HL-60 (cell line): Measurements from ENCODE around the gene CYB5B.
A peak's percentile ranks its signal among the peaks of the same experiment; 100 is the strongest.

Experiments used
- DNase-seq, 2 experiments: peaks; one replicate each; pipeline ENCODE4 v3.0.0-alpha.2; 2010 to 2020; ENCODE audit warnings: low read depth in 1 of 2, low spot score in 1 of 2
- H3K27ac ChIP-seq: fragments of 250-450 bp; sonication (Bioruptor Pico); replicated peaks from 2 replicates; pipeline ENCODE4 v1.5.1; 2020; ENCODE audit warnings: mild to moderate bottlenecking, moderate library complexity
- H3K27me3 ChIP-seq: fragments of 250-450 bp; sonication (Bioruptor Pico); 2 replicates; pipeline ENCODE4 v1.5.1; 2021; ENCODE audit warnings: mild to moderate bottlenecking, moderate library complexity; ENCODE audit not compliant: insufficient read depth, poor library complexity, severe bottlenecking
- H3K4me3 ChIP-seq: replicated peaks from 2 replicates; pipeline ENCODE4 v1.5.1; 2011; ENCODE audit warnings: mild to moderate bottlenecking, control low read depth, low read length; ENCODE audit not compliant: insufficient read depth
- CTCF ChIP-seq: IDR thresholded peaks from one replicate; pipeline ENCODE4 v1.5.1; 2011; ENCODE audit warnings: low read length, control low read depth, inconsistent platforms; ENCODE audit not compliant: insufficient read depth
- GABPA ChIP-seq: IDR thresholded peaks from 2 replicates; pipeline ENCODE4 v1.6.1; 2012; ENCODE audit warnings: low read depth
- POLR2AphosphoS5 ChIP-seq: IDR thresholded peaks from 2 replicates; pipeline ENCODE4 v1.6.1; 2012; ENCODE audit warnings: low read depth
- REST ChIP-seq: IDR thresholded peaks from 2 replicates; pipeline ENCODE4 v1.6.1; 2012; ENCODE audit warnings: low read depth; ENCODE audit not compliant: insufficient replicate concordance
- SPI1 ChIP-seq: IDR thresholded peaks from 2 replicates; pipeline ENCODE4 v1.6.1; 2012; ENCODE audit warnings: low read depth, mild to moderate bottlenecking, borderline replicate concordance

The CYB5B gene

DNA sequence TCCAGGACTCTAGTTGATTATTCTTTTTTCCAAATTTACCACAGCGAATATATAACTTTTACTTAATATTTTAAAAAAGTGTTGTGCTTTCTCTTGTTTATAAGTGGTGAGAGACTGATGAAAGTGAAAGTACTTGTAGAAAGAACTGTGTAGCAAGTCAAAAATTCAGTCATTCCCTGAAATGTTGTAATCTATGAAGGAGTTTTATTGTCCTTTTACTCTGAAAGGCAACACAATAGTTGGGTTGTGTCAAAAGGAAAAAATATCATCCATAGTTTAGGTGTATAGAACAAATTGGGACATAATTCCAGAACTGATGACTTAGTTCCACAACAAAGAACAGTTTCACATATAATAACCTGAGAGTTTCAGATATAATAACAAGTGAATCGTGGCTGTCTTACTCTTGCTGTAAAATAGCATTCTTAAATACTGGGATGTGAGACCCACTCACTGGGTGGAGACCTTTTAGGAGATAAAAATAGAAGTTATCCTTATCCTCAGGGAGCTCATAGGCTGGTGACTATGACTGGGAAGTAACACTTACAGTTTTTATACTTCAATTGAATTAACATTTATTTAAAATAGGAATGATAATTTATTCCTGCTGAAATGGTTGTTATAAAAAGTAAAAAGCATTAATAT, 20.6 kb downstream of the CYB5B start:
- no peak overlapping the region for H3K27ac ChIP-seq

GRCh38 chr16:69448470-69449193, 24.2 kb downstream of the CYB5B start:
- peak overlapping the region; percentile 12; the same call in 1 of the 2 replicates for H3K27ac ChIP-seq
- DNase-seq: no peak
- TF ChIP-seq CTCF (no peak), POLR2AphosphoS5 (no peak), GABPA (no peak), SPI1 (no peak), REST (no peak)
- H3K4me3 ChIP-seq: no peak overlapping the region
- H3K27me3 ChIP-seq: no peaks in the 10 kb centered on the region

More for the DNA sequence above, 20.6 kb downstream of the CYB5B start:
- no peak for TF ChIP-seq REST
- TF ChIP-seq POLR2AphosphoS5: no peak
- Histone ChIP-seq H3K4me3 (no peak overlapping the region), H3K27me3 (no peaks in the 10 kb centered on the region)
- DNase-seq: no peak

GRCh38 chr16:69451166-69451565, 26.7 kb downstream of the CYB5B start:
- Histone ChIP-seq H3K27me3 (no peaks in the 10 kb centered on the region), H3K27ac (no peak overlapping the region), H3K4me3 (no peak overlapping the region)
- no peak for DNase-seq
- TF ChIP-seq CTCF: no peak
- no peak for TF ChIP-seq REST
- no peak for TF ChIP-seq POLR2AphosphoS5
- TF ChIP-seq GABPA: no peak
- TF ChIP-seq SPI1: no peak
